HG03060 (cell line): ENCODE measurements around the gene SBNO1.
"Not testable (repeated sequence)": the region's sequence is repeated elsewhere in the genome, so short reads cannot be mapped to it uniquely, and the experiment has no call there.

Experiments used
- ATAC-seq: cut with Tn5 transposase; IDR thresholded peaks from one replicate; pipeline ENCODE4 v1.9.1; 2021; ENCODE audit warnings: low read depth, moderate number of reproducible peaks; ENCODE audit not compliant: unreplicated experiment

The SBNO1 gene

GRCh38 chr12:123356159-123356670, 8.4 kb downstream of the SBNO1 start:
- ATAC-seq: no peak

GRCh38 chr12:123354600-123354999, 10.0 kb downstream of the SBNO1 start:
- ATAC-seq: no peak

GRCh38 chr12:123351349-123351748, 13.3 kb downstream of the SBNO1 start:
- ATAC-seq: no peak

GRCh38 chr12:123346946-123347345, 17.7 kb downstream of the SBNO1 start:
- ATAC-seq: no peak

- ATAC-seq: no peak
Measured at GRCh38 chr12:123344086-123344485, 20.6 kb downstream of the SBNO1 start.

GRCh38 chr12:123337070-123337469, 27.6 kb downstream of the SBNO1 start:
- ATAC-seq: no peak

GRCh38 chr12:123336530-123336929, 28.1 kb downstream of the SBNO1 start:
- no peak for ATAC-seq

GRCh38 chr12:123335490-123335889, 29.2 kb downstream of the SBNO1 start:
- ATAC-seq: no peak

GRCh38 chr12:123329799-123330198, 34.8 kb downstream of the SBNO1 start:
- ATAC-seq: no peak

GRCh38 chr12:123319826-123320225, 44.8 kb downstream of the SBNO1 start:
- no peak for ATAC-seq

GRCh38 chr12:123319273-123319672, 45.4 kb downstream of the SBNO1 start:
- no peak for ATAC-seq

GRCh38 chr12:123313046-123313445, 51.6 kb downstream of the SBNO1 start:
- ATAC-seq: not testable (repeated sequence)

- no peak for ATAC-seq
Measured at GRCh38 chr12:123306200-123306599, 58.4 kb downstream of the SBNO1 start.

- no peak for ATAC-seq
Measured at GRCh38 chr12:123305136-123305535, 59.5 kb downstream of the SBNO1 start.

GRCh38 chr12:123293178-123293760, 71.4 kb downstream of the SBNO1 start:
- ATAC-seq: no peak

- no peak for ATAC-seq
Measured at GRCh38 chr12:123289911-123290310, 74.7 kb downstream of the SBNO1 start.

GRCh38 chr12:123288751-123289346, 75.8 kb downstream of the SBNO1 start:
- ATAC-seq: no peak

GRCh38 chr12:123286652-123287373, 77.8 kb downstream of the SBNO1 start:
- no peak for ATAC-seq

GRCh38 chr12:123284669-123285068, 80.0 kb downstream of the SBNO1 start:
- no peak for ATAC-seq

GRCh38 chr12:123283461-123283860, 81.2 kb downstream of the SBNO1 start:
- no peak for ATAC-seq

GRCh38 chr12:123282111-123282510, 82.5 kb downstream of the SBNO1 start:
- no peak for ATAC-seq

- ATAC-seq: no peak
Measured at GRCh38 chr12:123280971-123281370, 83.7 kb downstream of the SBNO1 start.
